ENCODE results near the gene ONECUT2.

DNA sequence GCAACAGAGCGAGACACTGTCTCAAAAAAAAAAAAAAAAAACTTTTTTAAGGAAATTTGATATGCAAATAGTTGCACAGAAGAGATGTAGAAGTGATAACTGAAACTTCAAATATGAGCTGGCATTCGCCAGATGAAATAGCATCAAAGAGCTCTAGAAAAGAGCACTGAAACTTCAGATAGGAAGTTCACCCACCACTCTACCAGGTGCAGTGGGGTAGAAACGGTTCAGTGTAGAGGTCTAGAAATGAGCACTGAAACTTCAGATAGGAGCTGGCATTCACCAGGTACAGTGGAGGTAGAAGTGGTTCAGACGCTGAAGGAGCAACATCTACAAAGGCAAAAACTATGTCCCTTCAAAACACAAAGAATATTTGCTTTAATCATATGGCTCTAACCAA, 9.0 kb upstream of the ONECUT2 start:
- TF ChIP-seq CTCF (IDR thresholded peaks at IDR 0.05; ENCODE audit: low read length) (no peak), EZH2 (optimal IDR thresholded peaks at IDR 0.05; ENCODE audit: low read depth, low read length) (no peak)

All from MM.1S (cell line).